Spleen (tissue), 11 donors: Measurements from ENCODE around the gene USP5. TPM values are rescaled to one million over a fixed set of nuclear protein-coding genes. Genes with fewer than 3 reads are reported as not detected.
"Not testable (repeated sequence)": the region's sequence is repeated elsewhere in the genome, so short reads cannot be mapped to it uniquely, and the experiment has no call there.

Source experiments
- DNase-seq: peaks from one replicate; pipeline ENCODE4 v3.0.0-alpha.2; 2020
- H3K27ac ChIP-seq, 8 donors: fragments of 200-600 bp; sonication (generic) in 7 of 8; 1 replicate in 4 of 8; 2 replicates in 4 of 8; pipeline versions ENCODE4 v1.5.0 to v1.8.0; 2016 to 2021; ENCODE audit warnings: inconsistent platforms in 4 of 8, mild to moderate bottlenecking in 4 of 8, moderate library complexity in 1 of 8
- H3K27me3 ChIP-seq, 7 donors: fragments of 200-600 bp; sonication (generic) in 6 of 7; replicated peaks in 1 of 7; 1 replicate in 4 of 7; 2 replicates in 3 of 7; pipeline versions ENCODE4 v1.5.0 to v1.8.0; 2016 to 2021; ENCODE audit warnings: inconsistent platforms in 3 of 7, mild to moderate bottlenecking in 1 of 7
- H3K36me3 ChIP-seq, 6 donors: fragments of 200-600 bp; sonication (generic) in 5 of 6; 1 replicate in 4 of 6; 2 replicates in 2 of 6; pipeline versions ENCODE4 v1.5.0 to v1.8.0; 2016 to 2021; ENCODE audit warnings: inconsistent platforms in 2 of 6
- H3K4me1 ChIP-seq, 6 donors: fragments of 200-600 bp; sonication (generic) in 5 of 6; 1 replicate in 3 of 6; 2 replicates in 3 of 6; pipeline versions ENCODE4 v1.5.0 to v1.8.0; 2016 to 2021; ENCODE audit warnings: inconsistent platforms in 3 of 6
- H3K4me3 ChIP-seq, 8 donors: fragments of 200-600 bp; sonication (generic) in 7 of 8; 1 replicate in 4 of 8; 2 replicates in 4 of 8; pipeline versions ENCODE4 v1.5.0 to v1.8.0; 2016 to 2021; ENCODE audit warnings: inconsistent platforms in 4 of 8, mild to moderate bottlenecking in 4 of 8, moderate library complexity in 2 of 8
- H3K9me3 ChIP-seq, 8 donors: fragments of 200-600 bp; sonication (generic) in 7 of 8; 1 replicate in 4 of 8; 2 replicates in 4 of 8; pipeline versions ENCODE4 v1.5.0 to v1.8.0; 2016 to 2021; ENCODE audit warnings: inconsistent platforms in 4 of 8
- POLR2A ChIP-seq, 3 donors: fragments of 450-650 bp; IDR thresholded peaks; one replicate each; pipeline ENCODE4 v1.5.1; 2017; ENCODE audit warnings: antibody characterized with exemption in 3 of 3, mild to moderate bottlenecking in 1 of 3
- POLR2AphosphoS5 ChIP-seq, 3 donors: sonication (generic); formaldehyde crosslinking; IDR thresholded peaks; one replicate each; pipeline ENCODE4 v1.5.1; 2017; ENCODE audit warnings: antibody characterized with exemption in 3 of 3
- WGBS, 5 donors: extraction: QIAGEN DNeasy Blood & Tissue Kit in 3 of 5; methylation state at CpG; one replicate each; pipeline versions ENCODE4 v1.1.5 to v1.1.7; 2013 to 2018; 5-methylcytosine and 5-hydroxymethylcytosine counted together
- intact Hi-C: fragments of 100-400 bp; cut with DNase I; formaldehyde crosslinking; loops from one replicate; pipeline ENCODE4 v1.15.0; 2023; ENCODE audit warnings: low total_unique reads
- polyA plus RNA-seq, 3 donors: library from polyadenylated mRNA; stranded (reverse); fragments of 200-250 nt; gene quantifications; one replicate each; pipeline ENCODE4 v1.2.1, GENCODE V29; 2013
- total RNA-seq, 7 donors: library from RNA; depleted of rRNA in 3 of 7; stranded (reverse); fragments of >200 nt in 3 of 7; fragmentation: NEBNext Ultra II Directional in 4 of 7; extraction: Animal tissue kit (Norgen Biotek cat#: 25700) in 4 of 7; gene quantifications; one replicate each; pipeline versions ENCODE4 v1.1.0 to v1.2.1, GENCODE V29; 2016 to 2021
- TF ChIP-seq, protein P1 (sequence below), 11 experiments: fragments of 200-600 bp in 7 of 11; fragments of 450-650 bp in 4 of 11; sonication (generic) in 4 of 11; IDR thresholded peaks in 8 of 11; conservative IDR thresholded peaks in 3 of 11; 1 replicate in 7 of 11; 2 replicates in 4 of 11; pipeline versions ENCODE4 v1.4.0 to v1.8.0; 2016 to 2021; ENCODE audit warnings: antibody characterized with exemption in 11 of 11, inconsistent platforms in 4 of 11, mild to moderate bottlenecking in 1 of 11
- donor health status: healthy with polysubstance abuse.
- donor health status: DM: no; HTN: no; CAD: no; lungs with moderate emphysema.
- donor health status: DM: no; HTN: no; CAD: no.
- donor health status: Bipolar disorder and iron deficiency.
- donor health status: healthy.
- donor health status: DM: no; HTN: no; CAD: no.
- donor health status: DM: yes; HTN: yes; CAD: no.

USP5 gene
- total and polyA plus RNA-seq, 10 donors, result 23.1 to 62.4 (median 40.8) TPM

- intact Hi-C loops, result no loop called here
- peaks cover 0 to 43% (median 20%) of the 10 kb centered on the region in 6 donors for H3K36me3 ChIP-seq
- no peaks in the 10 kb centered on the region for H3K9me3 ChIP-seq
- H3K27ac ChIP-seq, result peak overlapping the region; percentile 77 to 99 (median 90)
- H3K4me3 ChIP-seq, result peak overlapping the region; percentile 71 to 97 (median 92)
- peak; percentile 97 for DNase-seq
- 0 to 4% (median 2%) methylated on average over 24 to 40 of the region's 40 CpGs for whole genome bisulfite sequencing, 5 donors
- H3K4me1 ChIP-seq, result peaks cover 31 to 76% (median 58%) of the 10 kb centered on the region in 6 donors
- TF ChIP-seq POLR2AphosphoS5 (IDR thresholded peaks at IDR 0.05), result peak; percentile 87 to 93 (median 90)
- TF ChIP-seq POLR2A (IDR thresholded peaks at IDR 0.05), result no peak
- TF ChIP-seq, protein P1, sequence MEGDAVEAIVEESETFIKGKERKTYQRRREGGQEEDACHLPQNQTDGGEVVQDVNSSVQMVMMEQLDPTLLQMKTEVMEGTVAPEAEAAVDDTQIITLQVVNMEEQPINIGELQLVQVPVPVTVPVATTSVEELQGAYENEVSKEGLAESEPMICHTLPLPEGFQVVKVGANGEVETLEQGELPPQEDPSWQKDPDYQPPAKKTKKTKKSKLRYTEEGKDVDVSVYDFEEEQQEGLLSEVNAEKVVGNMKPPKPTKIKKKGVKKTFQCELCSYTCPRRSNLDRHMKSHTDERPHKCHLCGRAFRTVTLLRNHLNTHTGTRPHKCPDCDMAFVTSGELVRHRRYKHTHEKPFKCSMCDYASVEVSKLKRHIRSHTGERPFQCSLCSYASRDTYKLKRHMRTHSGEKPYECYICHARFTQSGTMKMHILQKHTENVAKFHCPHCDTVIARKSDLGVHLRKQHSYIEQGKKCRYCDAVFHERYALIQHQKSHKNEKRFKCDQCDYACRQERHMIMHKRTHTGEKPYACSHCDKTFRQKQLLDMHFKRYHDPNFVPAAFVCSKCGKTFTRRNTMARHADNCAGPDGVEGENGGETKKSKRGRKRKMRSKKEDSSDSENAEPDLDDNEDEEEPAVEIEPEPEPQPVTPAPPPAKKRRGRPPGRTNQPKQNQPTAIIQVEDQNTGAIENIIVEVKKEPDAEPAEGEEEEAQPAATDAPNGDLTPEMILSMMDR (IDR thresholded peaks at IDR 0.05 in 8 of 11, conservative IDR thresholded peaks at IDR 0.05 in 3 of 11), result peak; percentile 81 to 100 (median 99)
- H3K27me3 ChIP-seq, result no peaks in the 10 kb centered on the region
Observed at GRCh38 chr12:6872073-6873048, 20.4 kb downstream of the USP5 start.

- Histone ChIP-seq H3K4me3 (peak within 1 kb of the TSS; percentile 71 to 97 (median 92)), H3K4me1 (peaks cover 28 to 68% (median 54%) of the 10 kb centered on the region in 6 donors), H3K27ac (peak within 1 kb of the TSS; percentile 77 to 99 (median 90)), H3K27me3 (no peaks in the 10 kb centered on the region), H3K36me3 (peaks cover 0 to 43% (median 20%) of the 10 kb centered on the region in 6 donors), H3K9me3 (no peaks in the 10 kb centered on the region)
- intact Hi-C loops, result no loop called here
- peak; percentile 100 for DNase-seq
- WGBS, 5 donors, result 1% methylated on average over 25 to 66 of the region's 66 CpGs
- TF ChIP-seq, protein P1 (IDR thresholded peaks at IDR 0.05 in 8 of 11, conservative IDR thresholded peaks at IDR 0.05 in 3 of 11), result peak in 7 of 11 experiments; percentile 15 to 50 (median 25)
- TF ChIP-seq POLR2AphosphoS5 (IDR thresholded peaks at IDR 0.05) (peak; percentile 84 to 91 (median 89)), POLR2A (IDR thresholded peaks at IDR 0.05) (peak in 2 of 3 donors; percentile 47 to 66)
Observed at GRCh38 chr12:6873094-6874014, 21.4 kb downstream of the USP5 start, which contains the start of gene SPSB2. Gene SPSB2 (minus strand): TSS chr12:6873303. CDS start chr12:6872901, 402 bp downstream.

DNA sequence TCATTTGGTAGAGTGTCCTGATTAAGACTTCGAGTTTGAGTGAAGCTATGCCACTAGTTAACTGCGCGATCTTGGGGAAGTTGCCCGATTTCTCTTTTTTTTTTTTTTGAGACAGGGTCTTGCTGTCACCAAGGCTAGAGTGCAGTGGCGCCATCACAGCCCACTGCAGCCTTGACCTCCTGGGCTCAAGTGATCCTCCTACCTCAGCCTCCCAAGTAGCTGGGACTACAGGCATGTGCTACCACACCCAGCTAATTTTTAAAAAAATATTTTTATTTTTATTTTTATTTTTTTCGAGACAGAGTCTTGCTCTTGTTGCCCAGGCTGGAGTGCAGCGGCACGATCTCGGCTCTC is 22.0 kb downstream of the USP5 start:
- Histone ChIP-seq H3K4me1 (peaks cover 21 to 61% (median 47%) of the 10 kb centered on the region in 6 donors), H3K27ac (peak overlapping the region; percentile 22 to 99 (median 90))
- intact Hi-C loops, result not testable (repeated sequence)

DNA sequence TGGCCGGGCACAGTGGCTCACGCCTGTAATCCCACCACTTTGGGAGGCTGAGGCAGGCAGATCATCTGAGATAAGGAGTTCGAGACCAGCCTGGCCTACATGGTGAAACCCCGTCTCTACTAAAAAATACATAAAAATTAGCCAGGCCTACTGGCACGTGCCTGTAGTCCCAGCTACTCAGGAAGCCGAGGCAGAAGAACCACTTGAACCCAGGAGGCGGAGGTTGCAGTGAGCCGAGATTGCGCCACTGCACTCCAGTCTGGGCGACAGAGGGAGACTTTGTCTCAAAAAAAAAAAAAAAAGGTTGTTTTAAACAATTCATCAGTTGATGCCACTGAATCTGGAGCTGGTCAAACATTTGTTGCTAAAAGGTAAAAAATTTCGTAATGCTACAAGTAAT is 27.9 kb downstream of the USP5 start:
- peak; percentile 28 for DNase-seq
- H3K36me3 ChIP-seq, result peaks cover 0 to 42% (median 13%) of the 10 kb centered on the region in 6 donors
- H3K9me3 ChIP-seq, H3K4me3 ChIP-seq, H3K4me1 ChIP-seq, H3K27ac ChIP-seq, H3K27me3 ChIP-seq, intact Hi-C loops: not testable (repeated sequence)
- 51 to 78% (median 58%) methylated on average over 11 of the region's 11 CpGs for WGBS, 5 donors

More for the DNA sequence above, 22.0 kb downstream of the USP5 start:
- H3K9me3 ChIP-seq, H3K27me3 ChIP-seq: not testable (repeated sequence)
- 38 to 46% (median 42%) methylated on average over 9 of the region's 9 CpGs for WGBS, 5 donors
- Histone ChIP-seq H3K36me3 (peaks cover 0 to 41% (median 20%) of the 10 kb centered on the region in 6 donors), H3K4me3 (peak overlapping the region in 7 of 8 donors; percentile 71 to 97 (median 92))
- DNase-seq, result peak; percentile 55
